Central memory CD8-positive, alpha-beta T cell (primary cell): ENCODE measurements around the gene LIMK2.

Experiments
- ATAC-seq: fragments of 150-1000 bp; cut with Tn5 transposase; replicated peaks from 2 replicates; pipeline ENCODE4 v1.10.0; 2022; ENCODE audit warnings: mild to moderate bottlenecking, moderate FRiP score, moderate number of reproducible peaks; ENCODE audit not compliant: poor library complexity, severe bottlenecking; ENCODE audit errors: extremely low read depth
- DNase-seq, 2 donors: peaks; one replicate each; pipeline ENCODE4 v3.0.0; 2021; ENCODE audit warnings: low spot score in 2 of 2
- H3K27ac Mint-ChIP-seq: one replicate; pipeline ENCODE4 v1.8.0; 2022; ENCODE audit warnings: low read depth, mild to moderate bottlenecking, moderate library complexity, mixed read lengths
- H3K27me3 Mint-ChIP-seq: one replicate; pipeline ENCODE4 v1.8.0; 2022; ENCODE audit warnings: mixed read lengths
- H3K36me3 Mint-ChIP-seq: one replicate; pipeline ENCODE4 v1.8.0; 2022; ENCODE audit warnings: mild to moderate bottlenecking, moderate library complexity, mixed read lengths; ENCODE audit not compliant: insufficient read depth
- H3K4me1 Mint-ChIP-seq: one replicate; pipeline ENCODE4 v1.8.0; 2022; ENCODE audit warnings: mixed read lengths
- H3K4me3 Mint-ChIP-seq: one replicate; pipeline ENCODE4 v1.8.0; 2022; ENCODE audit warnings: mild to moderate bottlenecking, moderate library complexity, mixed read lengths
- H3K9me3 Mint-ChIP-seq: one replicate; pipeline ENCODE4 v1.8.0; 2022; ENCODE audit warnings: mixed read lengths

Gene LIMK2

DNA sequence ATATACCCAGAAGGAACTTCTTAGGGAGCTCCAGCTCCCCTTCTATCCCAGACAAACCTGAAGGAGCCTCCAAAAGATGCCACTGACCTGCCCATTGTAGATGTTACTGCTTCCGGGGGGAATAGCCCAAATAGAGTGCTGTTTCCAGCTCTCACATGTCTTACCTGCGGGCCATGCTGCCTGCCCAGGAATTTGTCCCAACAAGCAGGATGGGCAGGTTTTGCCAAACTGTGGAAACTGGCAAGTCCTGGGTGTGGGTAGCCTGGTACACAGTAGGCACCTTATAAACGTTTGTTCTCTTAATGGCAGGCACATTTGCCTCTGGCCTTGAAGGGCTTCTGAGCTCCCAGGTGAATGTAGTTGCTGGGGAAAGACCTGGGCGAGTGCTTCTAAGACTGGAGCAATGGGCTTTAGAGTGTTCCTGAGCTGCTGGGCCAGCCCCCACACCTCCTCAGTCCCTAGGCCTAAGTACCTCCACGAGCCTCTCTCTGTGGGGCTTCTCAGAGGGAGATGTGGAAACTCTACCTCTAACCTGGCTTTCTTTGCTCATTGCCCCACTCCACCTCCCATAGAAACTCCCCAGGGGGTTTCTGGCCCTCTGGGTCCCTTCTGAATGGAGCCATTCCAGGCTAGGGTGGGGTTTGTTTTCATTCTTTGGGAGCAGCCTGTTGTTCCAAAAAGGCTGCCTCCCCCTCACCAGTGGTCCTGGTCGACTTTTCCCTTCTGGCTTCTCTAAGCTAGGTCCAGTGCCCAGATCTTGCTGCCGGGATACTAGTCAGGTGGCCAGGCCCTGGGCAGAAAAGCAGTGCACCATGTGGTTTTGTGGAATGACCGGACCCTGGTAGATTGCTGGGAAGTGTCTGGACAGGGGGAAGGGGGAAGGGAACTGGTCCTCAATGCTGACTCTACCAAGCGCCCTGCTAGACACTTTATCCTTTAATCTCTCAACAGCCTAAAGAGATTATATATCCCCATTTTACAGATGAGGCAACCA is 37.2 kb downstream of the LIMK2 start:
- ATAC-seq, result no peak
- Mint-ChIP-seq H3K4me3 (no peak overlapping the region), H3K27me3 (no peaks in the 10 kb centered on the region), H3K36me3 (peaks cover 4% of the 10 kb centered on the region), H3K4me1 (peaks cover 18% of the 10 kb centered on the region), H3K9me3 (no peaks in the 10 kb centered on the region), H3K27ac (no peak overlapping the region)
- no peak for DNase-seq

DNA sequence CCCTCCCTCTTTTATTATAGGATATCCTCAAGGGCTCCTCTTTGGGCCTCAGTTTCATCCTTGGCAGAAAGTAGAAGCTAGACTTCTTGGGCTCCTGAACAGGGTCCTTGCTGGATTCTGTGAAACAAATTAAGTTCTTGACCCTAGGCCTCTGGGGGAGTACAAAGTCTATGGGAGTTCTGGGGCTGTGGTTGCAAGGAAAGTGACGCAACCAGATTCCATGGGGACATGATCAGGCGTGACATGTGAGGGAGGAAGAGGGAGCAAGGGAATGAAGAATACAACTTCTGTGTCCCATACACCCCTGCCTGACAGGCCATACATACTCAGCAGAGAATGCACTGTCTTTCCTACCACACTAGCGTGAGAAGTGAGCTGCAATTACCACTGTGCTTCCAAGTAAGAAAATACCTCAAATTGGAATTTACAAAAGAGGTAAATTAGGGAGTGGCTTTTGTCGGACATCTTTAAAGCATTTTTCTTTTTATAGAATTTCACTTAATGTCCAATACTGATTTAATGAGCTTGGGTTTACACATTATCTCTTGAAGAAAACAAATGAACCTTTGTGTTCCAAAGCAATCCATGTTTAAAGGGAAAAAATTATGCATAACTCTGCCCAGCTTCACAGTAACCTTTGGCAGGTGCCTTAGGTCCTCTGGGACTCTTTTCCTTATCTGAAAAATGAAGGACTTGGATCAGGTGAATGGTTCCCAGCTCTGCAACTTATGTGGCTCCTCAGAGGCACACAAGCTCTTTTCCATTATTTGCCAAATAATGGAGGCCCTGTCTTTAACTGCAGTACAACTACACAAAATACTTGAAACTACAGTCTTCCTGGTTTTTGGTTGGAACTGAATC is 38.9 kb downstream of the LIMK2 start:
- DNase-seq (no peak), ATAC-seq (no peak)
- H3K9me3 Mint-ChIP-seq, result no peaks in the 10 kb centered on the region
- peaks cover 4% of the 10 kb centered on the region for H3K36me3 Mint-ChIP-seq
- H3K4me3 Mint-ChIP-seq, result no peak overlapping the region
- peak overlapping the region; percentile 29 for H3K27ac Mint-ChIP-seq
- peaks cover 20% of the 10 kb centered on the region for H3K4me1 Mint-ChIP-seq
- H3K27me3 Mint-ChIP-seq, result no peaks in the 10 kb centered on the region

DNA sequence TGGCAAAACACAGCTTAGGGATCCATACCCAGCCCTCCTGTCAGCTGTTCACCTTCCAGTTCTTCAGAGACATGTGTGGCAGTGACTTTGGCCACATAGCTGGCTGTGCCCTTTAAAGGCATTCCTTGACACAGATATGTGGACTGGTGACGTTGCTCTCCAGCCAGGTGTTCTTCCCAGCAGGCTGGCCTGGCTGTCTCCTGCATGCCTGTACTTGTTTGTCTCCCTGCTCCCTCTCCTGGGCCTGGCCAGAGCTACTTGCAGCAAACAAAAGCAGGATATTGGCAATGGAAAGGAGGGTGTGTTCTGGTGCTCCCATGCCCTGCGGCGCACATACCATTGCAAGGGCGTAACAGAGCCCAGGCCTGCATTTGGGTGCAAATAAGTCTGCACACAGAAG is 41.9 kb downstream of the LIMK2 start:
- peaks cover 14% of the 10 kb centered on the region for H3K4me1 Mint-ChIP-seq
- ATAC-seq (no peak), DNase-seq (no peak)
- peaks cover 1% of the 10 kb centered on the region for H3K36me3 Mint-ChIP-seq
- no peaks in the 10 kb centered on the region for H3K27me3 Mint-ChIP-seq
- H3K27ac Mint-ChIP-seq, result no peak overlapping the region
- H3K4me3 Mint-ChIP-seq, result no peak overlapping the region
- H3K9me3 Mint-ChIP-seq, result no peaks in the 10 kb centered on the region

GRCh38 chr22:31259798-31260473 is 47.8 kb downstream of the LIMK2 start:
- H3K4me3 Mint-ChIP-seq, result no peak overlapping the region
- no peak for DNase-seq

DNA sequence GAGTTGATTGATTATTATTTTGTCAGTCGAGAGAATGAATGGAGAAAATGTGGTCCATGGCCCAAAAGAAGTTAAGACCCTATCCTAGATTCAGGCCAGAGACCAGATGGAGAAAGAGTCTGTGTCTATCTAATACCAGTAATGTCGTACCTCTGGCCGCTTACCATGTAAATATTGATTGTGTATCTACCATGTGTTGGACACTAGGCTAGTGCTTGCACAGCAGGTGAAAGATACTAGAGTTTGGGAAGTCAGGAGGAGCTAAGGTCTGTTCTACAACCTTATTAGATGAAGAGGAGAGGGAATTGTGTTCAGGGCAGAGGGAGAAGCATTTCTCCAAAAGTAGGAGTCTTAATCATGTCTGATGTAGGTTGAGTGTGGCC is 48.4 kb downstream of the LIMK2 start:
- no peak overlapping the region for H3K27ac Mint-ChIP-seq

More at GRCh38 chr22:31259798-31260473, 47.8 kb downstream of the LIMK2 start:
- no peaks in the 10 kb centered on the region for H3K9me3 Mint-ChIP-seq
- ATAC-seq, result no peak
- H3K27ac Mint-ChIP-seq, result no peak overlapping the region
- no peaks in the 10 kb centered on the region for H3K27me3 Mint-ChIP-seq
- peaks cover 4% of the 10 kb centered on the region for H3K36me3 Mint-ChIP-seq
- H3K4me1 Mint-ChIP-seq, result peaks cover 13% of the 10 kb centered on the region

GRCh38 chr22:31262312-31263133 is 50.4 kb downstream of the LIMK2 start:
- ATAC-seq (no peak), DNase-seq (no peak)
- Mint-ChIP-seq H3K4me3 (no peak overlapping the region), H3K9me3 (no peaks in the 10 kb centered on the region), H3K4me1 (no peaks in the 10 kb centered on the region), H3K36me3 (peaks cover 13% of the 10 kb centered on the region), H3K27ac (no peak overlapping the region), H3K27me3 (no peaks in the 10 kb centered on the region)

More for the DNA sequence above, 48.4 kb downstream of the LIMK2 start:
- Mint-ChIP-seq H3K27me3 (no peaks in the 10 kb centered on the region), H3K36me3 (peaks cover 4% of the 10 kb centered on the region), H3K4me1 (peaks cover 8% of the 10 kb centered on the region), H3K4me3 (no peak overlapping the region), H3K9me3 (no peaks in the 10 kb centered on the region)
- no peak for DNase-seq
- ATAC-seq, result no peak

DNA sequence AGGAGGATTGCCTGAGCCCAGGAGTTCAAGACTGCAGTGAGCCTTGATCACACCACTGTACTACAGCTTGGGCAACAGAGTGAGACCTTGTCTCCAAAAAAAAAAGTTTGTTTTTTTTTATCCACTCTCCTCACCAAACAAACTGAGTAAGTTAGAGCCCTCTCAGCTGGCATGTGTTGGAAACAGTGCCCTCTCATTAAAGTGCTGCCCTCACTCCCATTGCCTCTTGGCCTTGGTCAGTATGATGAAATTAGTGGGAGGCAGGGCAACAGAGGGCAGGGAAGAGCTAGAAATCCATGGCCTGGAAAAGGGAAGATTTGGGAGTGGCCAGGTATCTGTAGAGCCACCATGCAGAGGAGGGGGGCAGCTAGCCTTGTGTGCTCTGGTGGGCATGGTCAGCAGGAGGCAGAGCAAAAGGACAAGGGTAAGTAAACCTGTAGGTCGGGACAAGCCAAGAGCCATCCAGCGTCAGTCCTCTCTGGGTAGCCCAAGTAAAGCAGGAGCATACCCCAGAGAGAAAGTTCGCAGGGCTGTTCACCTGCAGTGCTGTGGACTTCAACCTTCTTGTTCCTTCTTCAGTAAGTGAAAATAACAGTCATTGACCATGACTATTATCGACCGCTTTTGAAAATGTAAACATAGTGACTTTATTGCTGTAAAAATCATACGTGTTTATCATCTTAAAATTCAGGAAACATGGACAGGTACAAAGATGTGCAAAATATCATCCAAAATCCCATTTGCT is 52.0 kb downstream of the LIMK2 start:
- no peaks in the 10 kb centered on the region for H3K9me3 Mint-ChIP-seq
- H3K27ac Mint-ChIP-seq, result no peak overlapping the region
- ATAC-seq, result no peak
- no peaks in the 10 kb centered on the region for H3K27me3 Mint-ChIP-seq
- peaks cover 18% of the 10 kb centered on the region for H3K36me3 Mint-ChIP-seq
- H3K4me3 Mint-ChIP-seq, result no peak overlapping the region
- DNase-seq, result no peak
- H3K4me1 Mint-ChIP-seq, result no peaks in the 10 kb centered on the region

GRCh38 chr22:31268281-31268680 is 56.2 kb downstream of the LIMK2 start:
- Mint-ChIP-seq H3K27me3 (no peaks in the 10 kb centered on the region), H3K36me3 (peaks cover 25% of the 10 kb centered on the region), H3K27ac (peak overlapping the region; percentile 85), H3K4me3 (no peak overlapping the region), H3K9me3 (no peaks in the 10 kb centered on the region), H3K4me1 (peaks cover 12% of the 10 kb centered on the region)
- ATAC-seq (no peak), DNase-seq (no peak)

GRCh38 chr22:31269892-31270579 is 57.9 kb downstream of the LIMK2 start:
- DNase-seq, result no peak
- H3K27me3 Mint-ChIP-seq, result no peaks in the 10 kb centered on the region
- H3K4me1 Mint-ChIP-seq, result peaks cover 16% of the 10 kb centered on the region
- H3K36me3 Mint-ChIP-seq, result peaks cover 30% of the 10 kb centered on the region
- peak overlapping the region; percentile 62 for H3K27ac Mint-ChIP-seq
- no peaks in the 10 kb centered on the region for H3K9me3 Mint-ChIP-seq
- no peak for ATAC-seq
- H3K4me3 Mint-ChIP-seq, result no peak overlapping the region

DNA sequence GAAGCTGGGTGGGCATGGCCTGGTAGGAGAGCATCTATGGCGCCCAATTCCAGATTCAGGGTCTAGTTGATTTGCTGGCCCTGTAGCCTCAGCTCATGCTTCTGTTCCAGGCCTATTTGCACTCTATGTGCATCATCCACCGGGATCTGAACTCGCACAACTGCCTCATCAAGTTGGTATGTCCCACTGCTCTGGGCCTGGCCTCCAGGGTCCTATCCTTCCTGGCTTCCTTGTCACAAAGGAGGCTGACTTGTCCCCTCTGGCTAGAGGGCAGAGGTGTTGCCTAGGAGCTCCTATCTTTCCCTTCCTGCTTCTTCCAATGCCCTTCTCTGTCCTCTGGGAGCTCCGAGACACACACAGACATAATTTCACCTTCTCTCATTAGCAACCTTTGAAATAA is 58.9 kb downstream of the LIMK2 start:
- no peak for DNase-seq
- no peaks in the 10 kb centered on the region for H3K27me3 Mint-ChIP-seq
- H3K36me3 Mint-ChIP-seq, result peaks cover 32% of the 10 kb centered on the region
- H3K4me1 Mint-ChIP-seq, result peaks cover 20% of the 10 kb centered on the region
- H3K9me3 Mint-ChIP-seq, result no peaks in the 10 kb centered on the region
- peak overlapping the region; percentile 17 for H3K27ac Mint-ChIP-seq
- no peak for ATAC-seq
- H3K4me3 Mint-ChIP-seq, result no peak overlapping the region

DNA sequence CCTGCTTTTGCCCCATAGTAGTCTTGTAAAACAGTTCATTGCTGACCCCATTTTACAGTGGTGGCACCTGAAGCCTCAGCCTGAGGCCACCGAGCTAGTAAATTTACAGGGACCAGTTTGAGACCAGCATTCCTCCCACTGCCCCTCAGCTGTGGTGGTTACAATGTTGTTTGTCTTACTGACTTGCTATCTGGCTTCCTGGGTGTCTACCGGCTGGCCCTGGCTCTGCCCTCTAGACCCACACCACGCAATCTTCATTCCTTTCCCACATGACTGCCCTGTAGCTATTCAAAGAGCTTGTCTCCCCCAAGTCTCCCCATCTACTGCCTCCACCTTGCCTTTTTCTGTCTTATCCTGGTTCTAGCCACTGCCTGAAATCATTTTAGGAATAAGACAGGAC is 59.4 kb downstream of the LIMK2 start:
- H3K9me3 Mint-ChIP-seq, result no peaks in the 10 kb centered on the region
- peaks cover 20% of the 10 kb centered on the region for H3K4me1 Mint-ChIP-seq
- no peak overlapping the region for H3K4me3 Mint-ChIP-seq
- peak overlapping the region; percentile 17 for H3K27ac Mint-ChIP-seq
- no peaks in the 10 kb centered on the region for H3K27me3 Mint-ChIP-seq
- DNase-seq (no peak), ATAC-seq (no peak)
- H3K36me3 Mint-ChIP-seq, result peaks cover 31% of the 10 kb centered on the region
